VCaP (cell line): Measurements from ENCODE around the gene ARHGAP8.

Source experiments
- H3K27ac ChIP-seq: fragments of 450-650 bp; 2 replicates; pipeline ENCODE4 v1.5.1; 2017
- CTCF ChIP-seq: fragments of 450-650 bp; conservative IDR thresholded peaks from 2 replicates; pipeline ENCODE4 v1.5.1; 2017; ENCODE audit warnings: mild to moderate bottlenecking, moderate library complexity

ARHGAP8 gene

GRCh38 chr22:44743247-44743646 is 9.1 kb upstream of the ARHGAP8 start:
- TF ChIP-seq CTCF, result no peak
- H3K27ac ChIP-seq, result peak overlapping the region; percentile 85

GRCh38 chr22:44743804-44744211 is 8.6 kb upstream of the ARHGAP8 start:
- no peak for TF ChIP-seq CTCF
- H3K27ac ChIP-seq, result peak overlapping the region; percentile 85

GRCh38 chr22:44745853-44746789 is 6.3 kb upstream of the ARHGAP8 start:
- TF ChIP-seq CTCF, result no peak
- peak overlapping the region; percentile 92 for H3K27ac ChIP-seq

GRCh38 chr22:44747784-44748127 is 4.6 kb upstream of the ARHGAP8 start:
- peak overlapping the region; percentile 92 for H3K27ac ChIP-seq

- H3K27ac ChIP-seq, result peak overlapping the region; percentile 92
- no peak for TF ChIP-seq CTCF
Observed at GRCh38 chr22:44748524-44748923, 3.9 kb upstream of the ARHGAP8 start.

- TF ChIP-seq CTCF, result no peak
- no peak overlapping the region for H3K27ac ChIP-seq
Observed at GRCh38 chr22:44750481-44750880, 1.9 kb upstream of the ARHGAP8 start.

GRCh38 chr22:44753189-44754042 is 1.0 kb downstream of the ARHGAP8 start:
- H3K27ac ChIP-seq, result peak overlapping the region; percentile 96
- no peak for TF ChIP-seq CTCF
